ENCODE measurements around the gene INCA1. TPM values are rescaled to one million over a fixed set of nuclear protein-coding genes. Genes with fewer than 3 reads are reported as not detected.

Gene INCA1, protein sequence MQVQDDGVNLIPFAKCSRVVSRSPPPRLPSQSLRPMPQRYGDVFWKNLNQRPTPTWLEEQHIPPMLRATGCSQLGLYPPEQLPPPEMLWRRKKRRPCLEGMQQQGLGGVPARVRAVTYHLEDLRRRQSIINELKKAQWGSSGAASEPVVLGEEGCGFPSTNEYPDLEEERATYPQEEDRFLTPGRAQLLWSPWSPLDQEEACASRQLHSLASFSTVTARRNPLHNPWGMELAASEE
- 0.24 TPM for total RNA-seq
- polyA plus RNA-seq: 1.5 TPM
- long read RNA-seq, donor 1: 0 reads
- long read RNA-seq, donor 2: 0 reads
- long read RNA-seq, donor 3: 0 reads
- long read RNA-seq, donor 4: 0 reads
- long read RNA-seq, donor 5, partial matches to known transcripts: 5 of 5 reads
- long read RNA-seq, donor 5, other reads (novel, unspliced or antisense): 0 of 5 reads
- long read RNA-seq, donor 6: 0 reads
- long read RNA-seq, donor 7: 0 reads
- long read RNA-seq, donor 8: 0 reads
- long read RNA-seq, donor 9: 0 reads
- long read RNA-seq, donor 10: 0 reads

DNA sequence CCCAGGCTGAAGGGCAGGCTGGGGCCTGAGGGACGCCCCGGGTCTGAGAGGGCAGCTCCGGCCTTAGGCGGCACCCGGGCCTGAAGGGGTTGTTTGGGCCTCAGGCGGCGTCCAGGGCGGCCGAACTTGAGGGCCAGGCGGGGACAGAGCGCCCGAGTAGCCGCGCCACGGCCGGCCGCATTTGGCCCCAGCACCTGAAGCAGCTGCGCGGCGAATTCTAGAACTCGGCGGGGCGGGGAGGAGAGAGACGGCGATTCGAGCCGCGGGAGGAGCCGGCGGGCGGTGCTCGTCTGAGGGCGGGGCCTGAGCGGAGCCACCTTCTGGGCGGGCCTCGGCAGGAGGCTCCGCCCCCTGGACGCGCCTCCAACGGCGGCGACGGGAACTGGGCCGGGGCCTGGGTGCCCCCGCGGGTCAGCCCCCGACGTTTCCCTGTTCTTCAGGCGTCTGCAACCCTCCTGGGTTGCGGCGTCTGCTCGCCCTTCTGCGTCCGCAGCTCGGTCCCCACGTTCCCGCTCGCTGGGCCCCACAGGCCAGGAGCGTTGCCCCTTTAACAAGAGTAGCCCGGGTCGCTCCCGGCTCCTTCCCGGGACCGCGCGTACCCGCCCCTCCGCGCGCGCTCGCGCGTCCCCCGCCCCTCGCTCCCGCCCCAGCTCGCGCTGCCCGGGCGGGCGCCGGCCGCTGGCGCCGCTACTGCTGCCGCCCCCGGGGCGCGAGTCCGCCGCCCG lies at the start of gene INCA1, which contains the start of gene KIF1C:
INCA1 (minus strand) TSS at position 221 of the 725 bp plus-strand sequence. CDS start 3,085 bp downstream, outside the sequence.
KIF1C (plus strand) TSS at position 649 of the 725 bp plus-strand sequence. CDS start 2,297 bp downstream, outside the sequence.
- under 1% methylated on average over 93 of the region's 93 CpGs for WGBS
- Histone ChIP-seq H3K27me3 (ENCODE audit: control insufficient read depth in 2 of 2, insufficient read depth in 1 of 2, low read length in 1 of 2) (peaks cover 6 to 32% of the 10 kb centered on the region in 2 donors), H3K27ac (ENCODE audit: low read depth in 1 of 2, low read length in 1 of 2) (peak within 1 kb of the TSS; percentile 68 to 73), H3K4me1 (ENCODE audit: control insufficient read depth in 2 of 2, insufficient read depth in 2 of 2, low read length in 2 of 2) (peaks cover 17 to 18% of the 10 kb centered on the region in 2 donors), H3K4me3 (ENCODE audit: low read length in 2 of 2) (peak within 1 kb of the TSS; percentile 64 to 86), H3K9me3 (ENCODE audit: control insufficient read depth in 2 of 2, insufficient read depth in 1 of 2, low read length in 1 of 2) (peaks cover 0 to 4% of the 10 kb centered on the region in 2 donors), H3K36me3 (ENCODE audit: control insufficient read depth in 2 of 2, insufficient read depth in 2 of 2, low read length in 1 of 2) (peaks cover 8 to 9% of the 10 kb centered on the region in 2 donors)
- DNase-seq (ENCODE audit: low read depth in 6 of 9, low spot score in 9 of 9): peak in 8 of 9 donors; percentile 73 to 94 (median 86)

DNA sequence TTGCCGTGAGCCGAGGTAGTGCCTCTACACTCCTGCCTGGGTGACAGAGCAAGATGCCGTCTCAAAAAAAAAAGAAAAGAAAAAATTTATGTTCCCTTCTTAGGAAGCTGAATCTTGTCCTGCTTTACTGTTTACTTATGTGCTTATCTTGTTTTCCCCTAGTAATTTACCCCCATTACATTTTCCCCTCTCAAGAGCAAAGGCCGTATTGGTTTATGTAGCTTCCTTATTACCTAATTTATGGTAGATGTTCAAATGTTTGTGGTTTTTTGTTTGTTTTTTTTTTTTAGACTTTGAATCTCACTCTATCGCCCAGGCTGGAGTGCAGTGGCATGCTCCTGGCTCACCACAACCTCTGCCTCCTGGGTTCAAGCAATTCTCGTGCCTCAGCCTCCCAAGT lies 48.2 kb upstream of the INCA1 start:
- Histone ChIP-seq H3K4me1 (ENCODE audit: control insufficient read depth in 2 of 2, insufficient read depth in 2 of 2, low read length in 2 of 2) (peaks cover 0 to 22% of the 10 kb centered on the region in 2 donors), H3K27me3 (ENCODE audit: control insufficient read depth in 2 of 2, insufficient read depth in 1 of 2, low read length in 1 of 2) (no peaks in the 10 kb centered on the region), H3K27ac (ENCODE audit: low read depth in 1 of 2, low read length in 1 of 2) (no peak overlapping the region), H3K9me3 (ENCODE audit: control insufficient read depth in 2 of 2, insufficient read depth in 1 of 2, low read length in 1 of 2) (no peaks in the 10 kb centered on the region), H3K36me3 (ENCODE audit: control insufficient read depth in 2 of 2, insufficient read depth in 2 of 2, low read length in 1 of 2) (no peaks in the 10 kb centered on the region), H3K4me3 (ENCODE audit: low read length in 2 of 2) (no peak overlapping the region)
- WGBS: 54% methylated on average over 6 of the region's 6 CpGs
- DNase-seq (ENCODE audit: low read depth in 6 of 9, low spot score in 9 of 9): no peak

DNA sequence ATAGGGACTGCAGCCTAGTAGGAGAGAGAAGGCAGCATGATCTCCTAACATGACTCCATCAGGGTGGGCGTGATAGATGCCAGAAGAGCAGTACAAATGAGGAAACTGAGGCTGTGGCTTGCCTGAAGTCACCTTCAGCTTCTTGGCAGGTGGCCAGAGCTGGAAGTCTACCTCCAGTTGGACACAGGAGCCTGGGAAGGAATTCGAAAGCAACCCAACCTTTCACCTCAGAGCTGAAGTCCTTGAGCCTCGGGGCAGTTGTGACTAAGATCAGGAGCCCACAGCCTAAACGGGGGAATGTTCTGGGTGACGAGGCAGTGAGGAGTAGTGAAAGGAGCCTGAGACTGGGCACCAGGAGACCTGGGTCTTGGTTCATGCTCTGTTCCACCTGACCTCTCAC lies 47.3 kb upstream of the INCA1 start:
- Histone ChIP-seq H3K27ac (ENCODE audit: low read depth in 1 of 2, low read length in 1 of 2) (no peak overlapping the region), H3K27me3 (ENCODE audit: control insufficient read depth in 2 of 2, insufficient read depth in 1 of 2, low read length in 1 of 2) (no peaks in the 10 kb centered on the region), H3K4me3 (ENCODE audit: low read length in 2 of 2) (no peak overlapping the region), H3K9me3 (ENCODE audit: control insufficient read depth in 2 of 2, insufficient read depth in 1 of 2, low read length in 1 of 2) (no peaks in the 10 kb centered on the region), H3K36me3 (ENCODE audit: control insufficient read depth in 2 of 2, insufficient read depth in 2 of 2, low read length in 1 of 2) (no peaks in the 10 kb centered on the region), H3K4me1 (ENCODE audit: control insufficient read depth in 2 of 2, insufficient read depth in 2 of 2, low read length in 2 of 2) (peaks cover 0 to 15% of the 10 kb centered on the region in 2 donors)
- DNase-seq (ENCODE audit: low read depth in 6 of 9, low spot score in 9 of 9): no peak
- WGBS: 96% methylated on average over 5 of the region's 5 CpGs

GRCh38 chr17:5043524-5043923 lies 46.2 kb upstream of the INCA1 start:
- DNase-seq (ENCODE audit: low read depth in 6 of 9, low spot score in 9 of 9): no peak
- no peaks in the 10 kb centered on the region for H3K27me3 ChIP-seq (ENCODE audit: control insufficient read depth in 2 of 2, insufficient read depth in 1 of 2, low read length in 1 of 2)
- H3K27ac ChIP-seq (ENCODE audit: low read depth in 1 of 2, low read length in 1 of 2): no peak overlapping the region
- peaks cover 0 to 10% of the 10 kb centered on the region in 2 donors for H3K4me1 ChIP-seq (ENCODE audit: control insufficient read depth in 2 of 2, insufficient read depth in 2 of 2, low read length in 2 of 2)
- no peaks in the 10 kb centered on the region for H3K36me3 ChIP-seq (ENCODE audit: control insufficient read depth in 2 of 2, insufficient read depth in 2 of 2, low read length in 1 of 2)
- no peaks in the 10 kb centered on the region for H3K9me3 ChIP-seq (ENCODE audit: control insufficient read depth in 2 of 2, insufficient read depth in 1 of 2, low read length in 1 of 2)
- H3K4me3 ChIP-seq (ENCODE audit: low read length in 2 of 2): no peak overlapping the region
- 100% methylated on average over 1 of the region's 1 CpG for WGBS

- peaks cover 0 to 10% of the 10 kb centered on the region in 2 donors for H3K4me1 ChIP-seq (ENCODE audit: control insufficient read depth in 2 of 2, insufficient read depth in 2 of 2, low read length in 2 of 2)
- no peaks in the 10 kb centered on the region for H3K9me3 ChIP-seq (ENCODE audit: control insufficient read depth in 2 of 2, insufficient read depth in 1 of 2, low read length in 1 of 2)
- H3K27me3 ChIP-seq (ENCODE audit: control insufficient read depth in 2 of 2, insufficient read depth in 1 of 2, low read length in 1 of 2): no peaks in the 10 kb centered on the region
- WGBS: 82% methylated on average over 15 of the region's 15 CpGs
- H3K27ac ChIP-seq (ENCODE audit: low read depth in 1 of 2, low read length in 1 of 2): peak overlapping the region; percentile 22 to 58
- H3K36me3 ChIP-seq (ENCODE audit: control insufficient read depth in 2 of 2, insufficient read depth in 2 of 2, low read length in 1 of 2): no peaks in the 10 kb centered on the region
- no peak overlapping the region for H3K4me3 ChIP-seq (ENCODE audit: low read length in 2 of 2)
- peak in 3 of 9 donors; percentile 28 to 67 (median 40) for DNase-seq (ENCODE audit: low read depth in 6 of 9, low spot score in 9 of 9)
These were observed 45.1 kb upstream of the INCA1 start for GRCh38 chr17:5042157-5043022.

GRCh38 chr17:5035315-5035714 lies 38.0 kb upstream of the INCA1 start, which contains the start of gene SLC52A1:
SLC52A1 (minus strand) TSS chr17:5035426; CDS start chr17:5034606, 820 bp downstream.
- H3K9me3 ChIP-seq (ENCODE audit: control insufficient read depth in 2 of 2, insufficient read depth in 1 of 2, low read length in 1 of 2): no peaks in the 10 kb centered on the region
- no peak within 1 kb of the TSS for H3K27ac ChIP-seq (ENCODE audit: low read depth in 1 of 2, low read length in 1 of 2)
- H3K27me3 ChIP-seq (ENCODE audit: control insufficient read depth in 2 of 2, insufficient read depth in 1 of 2, low read length in 1 of 2): peaks cover 2 to 28% of the 10 kb centered on the region in 2 donors
- H3K36me3 ChIP-seq (ENCODE audit: control insufficient read depth in 2 of 2, insufficient read depth in 2 of 2, low read length in 1 of 2): no peaks in the 10 kb centered on the region
- peaks cover 0 to 16% of the 10 kb centered on the region in 2 donors for H3K4me1 ChIP-seq (ENCODE audit: control insufficient read depth in 2 of 2, insufficient read depth in 2 of 2, low read length in 2 of 2)
- DNase-seq (ENCODE audit: low read depth in 6 of 9, low spot score in 9 of 9): no peak
- no peak within 1 kb of the TSS for H3K4me3 ChIP-seq (ENCODE audit: low read length in 2 of 2)
- 12% methylated on average over 24 of the region's 24 CpGs for WGBS

DNA sequence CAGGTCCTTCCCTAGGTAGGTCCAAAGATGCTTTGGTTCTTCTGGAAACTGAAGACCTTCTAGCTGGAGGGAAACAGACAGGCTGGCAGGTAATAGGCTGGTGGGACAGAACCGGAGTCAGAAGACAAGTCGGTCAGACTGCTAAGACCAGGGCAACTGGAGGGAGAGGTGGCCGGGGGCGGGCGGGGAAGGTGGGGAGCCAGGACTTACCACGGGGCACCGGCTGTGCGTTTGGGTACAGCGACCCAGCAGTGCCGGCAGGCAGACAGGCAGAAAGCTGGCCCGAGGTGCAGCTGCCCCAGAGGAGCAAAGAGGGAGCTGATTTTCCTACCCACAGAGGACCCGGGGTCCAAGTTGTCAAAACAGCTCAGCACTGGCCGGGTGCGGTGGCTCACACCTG lies 37.3 kb upstream of the INCA1 start:
- Histone ChIP-seq H3K27me3 (ENCODE audit: control insufficient read depth in 2 of 2, insufficient read depth in 1 of 2, low read length in 1 of 2) (peaks cover 2 to 28% of the 10 kb centered on the region in 2 donors), H3K4me1 (ENCODE audit: control insufficient read depth in 2 of 2, insufficient read depth in 2 of 2, low read length in 2 of 2) (peaks cover 0 to 16% of the 10 kb centered on the region in 2 donors), H3K4me3 (ENCODE audit: low read length in 2 of 2) (no peak overlapping the region), H3K9me3 (ENCODE audit: control insufficient read depth in 2 of 2, insufficient read depth in 1 of 2, low read length in 1 of 2) (no peaks in the 10 kb centered on the region), H3K27ac (ENCODE audit: low read depth in 1 of 2, low read length in 1 of 2) (no peak overlapping the region), H3K36me3 (ENCODE audit: control insufficient read depth in 2 of 2, insufficient read depth in 2 of 2, low read length in 1 of 2) (no peaks in the 10 kb centered on the region)
- no peak for DNase-seq (ENCODE audit: low read depth in 6 of 9, low spot score in 9 of 9)
- 95% methylated on average over 14 of the region's 14 CpGs for WGBS

DNA sequence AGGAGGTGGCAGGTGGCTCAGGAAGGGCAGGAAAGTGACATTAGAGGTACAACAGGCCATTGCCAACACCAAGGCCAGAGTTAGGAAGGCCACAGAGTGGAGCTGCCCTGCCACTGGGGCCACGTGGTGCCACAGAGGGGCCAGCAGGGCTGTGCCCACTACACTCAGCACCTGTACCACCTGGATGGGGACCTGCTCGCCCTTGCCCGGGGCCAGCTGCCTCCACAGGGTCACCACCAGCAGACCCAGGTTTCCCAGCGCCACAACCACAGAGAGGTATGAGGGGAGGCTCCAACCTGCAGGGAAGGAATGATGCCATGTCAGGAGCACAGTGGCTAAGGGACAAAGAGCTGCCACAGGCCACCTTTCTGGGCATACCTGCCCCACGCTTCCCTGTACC lies 36.7 kb upstream of the INCA1 start:
- Histone ChIP-seq H3K4me1 (ENCODE audit: control insufficient read depth in 2 of 2, insufficient read depth in 2 of 2, low read length in 2 of 2) (peaks cover 0 to 16% of the 10 kb centered on the region in 2 donors), H3K36me3 (ENCODE audit: control insufficient read depth in 2 of 2, insufficient read depth in 2 of 2, low read length in 1 of 2) (no peaks in the 10 kb centered on the region), H3K27me3 (ENCODE audit: control insufficient read depth in 2 of 2, insufficient read depth in 1 of 2, low read length in 1 of 2) (peaks cover 2 to 28% of the 10 kb centered on the region in 2 donors), H3K4me3 (ENCODE audit: low read length in 2 of 2) (no peak overlapping the region), H3K27ac (ENCODE audit: low read depth in 1 of 2, low read length in 1 of 2) (no peak overlapping the region), H3K9me3 (ENCODE audit: control insufficient read depth in 2 of 2, insufficient read depth in 1 of 2, low read length in 1 of 2) (no peaks in the 10 kb centered on the region)
- DNase-seq (ENCODE audit: low read depth in 6 of 9, low spot score in 9 of 9): no peak
- 95% methylated on average over 5 of the region's 5 CpGs for WGBS
